Fibroblast of skin of right quadriceps (primary cell): ENCODE results near the gene ZNF618.

Source experiments
- DNase-seq: peaks from one replicate; pipeline ENCODE4 v3.0.0-alpha.2; 2013

The ZNF618 gene

DNA sequence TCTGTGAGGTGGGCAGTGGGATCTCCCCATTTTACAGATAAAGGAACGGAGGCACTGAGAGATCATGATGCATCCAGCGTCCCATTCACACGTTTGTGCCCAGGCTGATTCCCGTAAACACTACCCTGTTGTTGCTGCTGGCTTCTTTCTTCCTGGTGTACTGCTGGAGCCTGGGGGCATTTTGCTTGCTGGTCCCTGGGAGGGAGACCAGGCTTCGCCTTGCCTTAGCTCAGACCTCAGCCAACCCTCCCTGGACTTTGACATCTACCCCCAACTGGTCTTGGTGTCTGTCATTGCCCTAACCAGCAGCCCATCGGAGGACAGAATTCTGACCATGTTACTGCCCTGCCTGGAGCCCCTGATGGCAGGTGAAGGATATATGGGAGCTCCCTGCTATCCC lies 82.4 kb downstream of the ZNF618 start:
- no peak for DNase-seq

DNA sequence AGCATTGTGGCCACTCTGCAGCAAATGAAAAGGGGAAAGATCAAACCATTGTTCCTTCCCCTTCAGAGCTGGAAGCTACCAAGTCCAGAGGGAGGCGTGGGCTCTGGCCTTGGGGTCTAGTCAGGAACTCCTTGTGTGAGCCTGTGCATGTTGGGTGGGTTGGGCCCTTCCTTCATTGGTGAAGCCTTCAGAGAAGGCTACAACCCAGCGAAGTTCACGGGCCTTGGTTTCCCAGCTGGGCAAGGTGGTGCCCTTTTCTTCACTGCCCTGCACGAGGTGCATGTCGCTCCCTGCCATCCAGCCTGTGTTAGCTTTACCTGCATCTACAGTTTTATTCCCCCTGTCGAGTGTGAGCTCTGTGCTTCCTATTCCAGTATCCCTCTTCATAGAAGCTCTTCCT lies 84.7 kb downstream of the ZNF618 start:
- DNase-seq = no peak

DNA sequence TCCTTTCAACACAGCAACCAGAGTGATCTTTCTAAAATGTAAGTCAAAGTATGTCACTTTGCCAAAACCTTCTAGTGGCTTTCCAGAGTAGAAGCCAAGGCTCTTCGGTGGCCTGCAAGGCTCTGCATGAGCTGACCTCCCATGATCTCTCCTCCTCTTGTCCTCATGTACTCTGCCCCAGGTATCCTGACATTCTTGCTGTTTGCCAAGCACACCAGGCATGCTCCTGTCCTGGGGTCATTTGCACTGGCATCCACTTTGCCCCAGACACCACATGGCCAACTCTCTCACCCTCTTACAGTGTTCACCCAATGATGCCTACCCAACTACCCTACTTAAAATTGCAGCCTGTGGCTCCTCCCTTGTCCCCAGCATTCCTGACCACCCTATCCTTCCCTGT lies 86.3 kb downstream of the ZNF618 start:
- DNase-seq = no peak

DNA sequence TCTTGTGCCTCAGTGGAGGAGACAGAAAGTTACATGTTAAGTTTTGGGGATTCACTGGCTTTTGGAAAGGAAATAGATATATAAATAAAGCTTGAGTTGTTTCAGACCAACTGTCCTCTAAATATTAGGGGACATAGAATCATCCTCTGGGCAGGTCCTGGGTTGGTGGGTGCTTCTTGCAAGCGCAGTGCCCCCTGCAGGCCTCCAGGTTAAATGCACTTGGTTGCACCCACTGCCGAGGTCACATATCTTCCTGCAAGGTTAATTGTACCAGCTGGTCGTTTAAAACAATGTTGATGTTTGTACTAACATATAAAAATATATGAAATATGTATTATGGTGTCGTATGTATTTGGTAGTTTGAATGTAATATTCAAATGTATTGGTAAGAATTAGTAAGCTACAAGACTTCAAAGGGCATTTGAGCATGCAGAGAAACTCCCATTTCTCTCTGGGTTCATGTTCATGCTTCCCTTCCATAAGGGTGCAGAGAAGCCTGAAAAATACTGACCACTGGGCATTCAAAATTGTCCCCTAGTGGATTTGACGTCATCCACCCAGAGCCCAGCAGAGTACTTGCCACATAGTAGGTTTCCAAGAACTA lies 87.0 kb downstream of the ZNF618 start:
- no peak for DNase-seq

DNA sequence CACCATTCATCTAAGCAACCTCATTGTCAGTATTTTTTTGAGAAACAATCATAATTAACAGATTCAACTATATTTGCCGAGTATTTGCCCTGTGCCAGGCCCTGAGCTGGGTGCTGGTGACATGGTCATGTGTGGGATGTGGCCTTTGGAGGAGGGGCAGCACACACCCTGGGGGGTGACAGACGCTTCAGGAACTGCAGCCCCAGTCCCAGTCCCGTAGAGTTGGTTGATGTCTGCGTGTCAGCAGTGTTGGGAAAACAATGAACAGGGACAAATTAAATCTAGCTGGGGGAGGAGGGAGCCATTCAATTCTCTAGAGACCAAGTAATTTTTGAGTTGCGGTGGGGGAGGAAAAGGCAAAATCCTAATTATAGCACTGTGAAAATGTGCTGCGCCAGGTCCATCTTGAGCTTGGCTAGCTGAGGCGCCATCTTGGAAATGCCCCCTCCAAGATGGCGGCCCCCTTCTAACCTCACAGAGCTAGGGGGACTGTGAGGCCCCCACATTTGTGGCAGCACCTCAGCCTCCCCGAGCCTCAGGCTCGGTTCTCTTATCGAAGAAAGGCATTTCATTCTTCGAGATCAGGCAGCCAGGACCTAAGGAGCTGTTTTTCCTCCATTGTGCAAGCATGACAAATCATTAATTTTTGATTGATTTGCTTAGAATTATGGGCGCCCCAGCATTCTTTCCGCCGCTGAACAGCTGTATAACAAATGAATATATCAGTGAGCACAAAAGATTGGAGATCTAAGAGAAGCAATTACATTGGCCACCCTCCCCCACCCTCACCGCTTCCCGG lies 87.8 kb downstream of the ZNF618 start:
- peak; percentile 75 for DNase-seq

DNA sequence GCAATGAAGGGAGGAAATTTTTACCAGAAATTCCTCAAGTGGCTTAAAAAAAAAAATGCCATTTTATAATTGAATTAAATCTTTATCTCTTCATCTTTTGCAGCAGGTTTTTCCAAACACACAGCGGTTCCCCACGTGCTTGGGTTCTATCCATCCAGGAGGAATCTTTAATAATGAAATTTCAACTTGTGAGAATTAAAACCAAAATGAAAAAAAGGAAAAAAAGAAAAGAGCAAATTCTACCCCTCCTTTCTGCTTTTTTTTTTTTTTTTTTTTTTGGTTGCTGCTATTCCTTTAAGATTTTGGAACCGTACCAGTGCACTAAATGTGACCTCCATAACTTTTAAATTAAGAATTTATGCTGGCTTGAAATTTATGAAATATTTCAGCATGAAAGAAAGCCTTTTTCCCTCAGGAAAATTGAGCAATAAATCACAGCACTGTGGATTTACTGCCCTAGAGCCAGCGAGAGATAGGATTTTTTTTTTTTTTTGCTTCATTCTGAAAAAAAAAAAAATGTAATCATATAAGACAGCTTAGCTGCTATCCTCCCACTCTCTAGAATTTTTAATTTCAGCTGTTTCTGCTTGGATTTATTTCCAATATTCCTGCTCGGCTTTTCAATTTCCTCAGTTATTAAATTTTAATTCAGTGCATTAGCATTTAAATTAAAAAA lies 88.5 kb downstream of the ZNF618 start:
- peak; percentile 77 for DNase-seq

DNA sequence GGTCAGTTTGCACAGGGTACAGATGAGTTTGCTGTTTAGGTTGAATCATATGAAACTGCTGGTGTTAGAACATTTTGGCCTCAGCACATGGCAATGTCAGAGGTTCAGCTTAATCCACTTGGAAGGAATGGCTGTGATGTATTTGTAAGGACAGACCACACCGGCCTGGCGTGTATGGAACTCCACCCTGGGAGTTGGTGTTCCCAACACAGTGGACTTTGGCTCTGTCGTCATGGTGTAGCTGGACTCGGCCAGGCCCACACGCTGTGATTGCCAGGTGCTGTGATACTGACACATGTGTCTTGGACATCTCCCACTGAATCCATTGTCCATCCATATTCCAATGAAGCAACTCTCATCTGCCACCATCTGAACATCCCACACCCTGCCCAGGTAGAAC lies 90.3 kb downstream of the ZNF618 start:
- DNase-seq = no peak

DNA sequence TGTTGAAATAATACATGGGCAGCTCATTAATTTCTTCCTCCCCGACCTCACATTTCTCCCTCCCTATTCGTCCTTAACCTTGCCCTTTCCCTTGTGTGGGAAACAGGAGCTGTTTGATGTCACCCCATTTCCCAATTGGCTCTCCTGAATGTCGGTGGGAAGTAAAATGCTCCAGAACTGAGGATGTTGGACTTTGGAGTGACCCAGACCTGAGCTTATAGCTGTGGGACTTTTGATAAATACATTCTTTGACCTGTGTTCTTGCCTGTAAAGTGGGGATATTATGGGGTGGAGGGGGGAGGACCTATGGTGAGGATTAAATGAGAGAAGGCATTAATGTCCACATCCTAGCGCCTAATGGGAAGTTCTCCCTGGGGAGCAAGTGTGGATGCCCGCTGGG lies 91.3 kb downstream of the ZNF618 start:
- DNase-seq = no peak

DNA sequence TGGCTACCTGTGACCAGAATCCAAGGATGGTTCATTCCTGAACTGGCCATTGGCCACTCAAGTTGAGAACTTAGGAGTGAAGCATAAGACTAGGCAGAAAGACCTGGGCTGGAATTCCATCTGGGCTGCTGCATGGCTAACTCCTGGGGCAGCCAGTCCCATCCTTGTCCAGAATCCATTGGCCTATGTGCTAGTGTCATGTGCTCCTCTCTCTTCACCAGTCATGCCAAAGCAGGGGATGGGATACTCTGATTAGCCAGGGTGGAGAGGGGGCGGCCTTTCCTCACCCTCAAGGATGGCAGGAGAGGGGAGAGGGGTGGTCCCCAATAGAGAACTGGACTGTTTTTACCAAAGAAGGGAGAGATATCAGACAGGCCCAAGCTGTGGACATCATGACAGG lies 93.2 kb downstream of the ZNF618 start:
- no peak for DNase-seq

DNA sequence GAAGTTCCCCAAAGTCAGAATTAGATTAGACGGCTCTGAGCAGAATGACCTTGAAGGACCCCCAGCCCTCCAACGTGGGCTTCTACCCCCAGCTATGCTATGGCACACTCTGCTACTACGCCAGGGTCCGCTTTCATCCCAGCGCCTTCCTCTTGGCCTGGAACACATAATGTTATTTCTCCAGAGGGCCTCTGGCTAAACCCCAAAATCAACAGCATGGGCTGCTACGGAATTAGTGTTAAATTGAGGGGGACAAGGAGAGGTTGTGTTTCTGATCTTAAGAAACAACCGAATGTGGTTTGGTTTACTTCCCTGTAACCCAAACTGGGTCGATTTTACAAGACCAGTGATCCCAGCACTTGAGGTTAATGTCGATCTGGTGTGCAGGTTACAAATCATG lies 97.1 kb downstream of the ZNF618 start:
- DNase-seq = no peak

DNA sequence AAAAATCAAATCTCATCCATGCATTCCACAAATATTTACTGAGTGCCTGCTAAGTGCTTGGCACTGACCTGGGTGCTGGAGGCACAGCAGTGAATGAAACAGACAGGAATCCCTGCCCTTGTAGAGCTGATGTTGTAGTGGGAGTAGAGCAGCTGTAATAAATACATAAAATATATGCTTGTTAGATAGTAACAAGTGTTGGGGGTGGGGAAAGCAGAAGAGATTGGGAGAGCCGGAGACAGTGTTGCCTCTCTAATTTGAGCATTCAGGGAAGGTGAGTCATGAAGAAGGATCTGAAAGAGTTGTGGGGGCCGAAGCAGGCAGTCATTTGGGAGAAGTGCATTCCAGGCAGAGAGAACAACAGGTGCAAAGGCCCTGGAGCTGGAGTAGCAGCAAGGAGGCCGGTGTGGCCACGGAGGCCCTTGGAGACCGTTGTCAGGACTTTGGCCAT lies 97.9 kb downstream of the ZNF618 start:
- peak; percentile 58 for DNase-seq

DNA sequence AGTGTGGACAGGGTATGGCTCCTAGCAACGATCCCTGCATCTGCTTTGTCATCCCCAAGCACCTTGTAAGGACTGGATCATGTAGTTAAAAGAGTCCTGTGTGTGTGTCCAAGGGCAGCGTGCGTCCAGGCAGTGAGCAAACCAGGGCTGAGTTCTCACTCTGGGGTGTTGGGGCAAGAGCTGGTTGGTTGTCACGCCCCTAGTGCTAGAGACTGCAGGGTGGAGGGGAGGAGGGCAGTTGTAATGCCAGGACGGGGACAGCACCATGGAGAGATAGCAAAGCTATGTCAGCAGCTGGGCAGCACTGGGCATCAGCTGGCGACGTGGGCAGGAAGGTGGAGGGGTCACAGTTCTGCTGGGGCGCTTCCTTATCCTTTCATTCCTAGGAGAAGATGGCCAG lies 100.8 kb downstream of the ZNF618 start:
- DNase-seq = no peak

DNA sequence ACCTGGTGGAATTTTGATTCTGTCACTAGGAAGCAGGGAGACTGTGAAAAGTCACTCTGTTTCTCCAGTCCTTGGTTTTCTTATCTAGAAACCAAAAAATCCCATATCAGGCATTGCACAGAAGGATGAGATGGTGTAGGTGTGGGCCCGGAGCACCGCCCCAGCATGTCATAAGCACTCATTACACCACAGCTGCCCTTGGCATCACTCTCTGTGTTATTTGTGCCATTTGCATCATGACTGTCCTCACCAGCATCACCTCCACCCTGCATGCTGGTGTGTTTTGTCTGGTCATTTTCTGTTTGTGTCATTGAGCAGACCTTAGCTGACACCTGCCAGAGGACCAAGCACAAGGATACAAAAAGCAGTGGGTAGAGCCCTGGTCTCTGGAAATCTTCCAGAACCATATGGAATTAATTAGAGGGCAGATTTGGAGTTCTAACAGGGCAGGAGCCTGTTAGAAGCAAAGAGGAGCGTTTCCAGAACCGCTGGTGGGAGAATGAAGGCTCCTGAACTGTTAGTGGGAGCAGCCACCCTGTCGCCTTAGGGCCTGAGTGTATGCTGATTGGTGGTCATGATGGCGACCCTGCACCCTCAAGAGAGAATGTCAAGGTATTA lies 102.7 kb downstream of the ZNF618 start:
- peak; percentile 57 for DNase-seq

DNA sequence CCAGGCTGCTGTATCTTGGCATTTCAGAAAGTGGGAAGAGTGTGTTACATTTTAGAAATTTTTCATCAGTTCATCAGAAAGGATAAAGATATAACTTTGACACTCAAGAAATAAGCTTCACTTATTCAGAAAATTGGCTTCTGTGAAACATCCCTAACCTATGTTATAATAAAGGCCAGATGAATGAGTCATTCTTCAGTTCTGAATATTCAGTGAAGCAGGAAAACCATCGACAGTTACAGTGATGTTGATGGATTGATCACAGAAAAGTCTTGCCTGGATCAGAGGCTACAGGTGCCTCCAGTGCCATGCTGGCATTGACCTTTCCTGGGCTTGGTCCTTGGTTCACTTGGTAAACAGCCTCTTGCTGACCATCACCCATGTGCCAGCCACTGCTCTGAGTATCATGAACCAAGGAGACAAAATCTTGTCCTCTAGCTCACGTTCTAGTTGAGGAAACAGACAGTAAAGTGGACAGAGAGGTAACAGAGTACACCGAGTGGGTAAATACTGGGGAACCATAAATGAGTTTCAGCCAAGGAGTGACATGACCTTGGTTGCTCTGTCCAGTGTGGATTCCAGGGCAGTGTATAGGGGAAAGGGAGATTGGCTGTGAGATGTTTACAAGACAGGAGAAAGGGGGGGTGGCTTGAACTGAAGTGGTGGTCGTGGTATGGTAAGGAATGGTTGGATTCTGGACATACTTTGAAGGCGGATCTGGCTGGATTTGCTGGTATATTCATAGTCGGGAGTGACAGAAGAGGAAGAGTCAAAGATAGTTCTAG lies 103.4 kb downstream of the ZNF618 start:
- DNase-seq = peak; percentile 57

DNA sequence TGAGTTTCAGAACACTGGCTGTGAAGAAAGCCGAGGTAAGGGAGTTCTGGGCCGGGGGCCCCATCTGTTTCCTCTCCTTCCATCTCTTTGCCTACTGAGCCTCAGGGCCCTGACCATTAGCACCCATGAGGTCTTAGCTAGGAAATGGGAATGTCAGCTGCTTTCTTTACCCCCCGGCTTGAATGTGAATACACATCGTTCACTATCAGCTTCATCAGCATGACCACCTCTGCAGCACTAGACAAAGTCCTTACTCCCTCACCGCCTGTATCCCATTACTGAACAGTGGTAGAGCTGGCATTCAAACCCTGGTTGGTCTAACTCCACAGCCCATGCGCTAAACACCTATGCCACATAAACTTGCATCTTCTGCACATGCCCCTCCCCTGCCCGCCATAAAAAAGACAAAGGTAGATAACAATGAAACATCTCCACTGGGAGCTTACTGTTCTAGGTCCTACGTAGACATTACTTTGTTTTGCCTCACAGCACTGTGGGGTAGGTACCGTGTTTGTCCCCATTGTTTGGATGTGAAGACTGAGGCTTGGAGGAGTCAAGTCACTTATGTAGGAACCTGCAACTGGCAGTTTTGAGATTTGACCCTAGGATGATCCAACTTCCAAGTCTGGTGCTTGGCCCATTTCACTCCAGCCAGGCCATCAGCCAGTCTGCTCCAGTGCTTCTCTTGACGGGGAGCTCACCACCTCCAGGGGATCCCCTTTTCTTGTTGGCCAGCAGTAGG lies 108.7 kb downstream of the ZNF618 start:
- DNase-seq = no peak

DNA sequence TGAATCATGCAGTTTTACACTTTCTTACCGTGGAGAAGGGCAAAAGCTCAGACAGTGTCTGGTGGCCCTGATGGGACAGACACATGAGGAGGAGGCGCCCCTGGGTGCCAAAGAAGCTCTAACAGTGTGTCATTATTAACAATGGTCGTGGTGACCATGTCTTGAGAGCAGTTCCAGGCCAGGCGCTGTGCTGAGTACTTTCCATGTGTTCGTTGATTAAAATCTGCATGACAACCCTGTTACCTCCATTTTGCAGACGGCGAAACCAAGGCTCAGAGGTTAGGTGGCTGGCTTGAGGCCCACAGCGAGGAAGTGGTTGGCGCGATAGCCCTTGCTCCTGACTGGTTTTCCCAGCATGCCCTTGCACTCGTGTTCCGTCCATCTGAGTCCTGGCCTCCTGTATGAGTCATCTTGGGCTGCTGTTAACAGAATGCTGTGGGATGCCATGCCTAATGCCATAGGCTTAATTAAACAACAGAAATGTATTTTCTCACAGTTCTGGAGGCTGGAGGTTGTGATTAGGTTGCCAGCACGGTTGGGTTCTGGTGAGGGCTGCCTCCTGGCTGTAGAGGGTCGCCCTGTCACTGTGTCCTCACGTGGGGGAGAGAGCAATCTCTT lies 110.0 kb downstream of the ZNF618 start:
- DNase-seq = no peak

DNA sequence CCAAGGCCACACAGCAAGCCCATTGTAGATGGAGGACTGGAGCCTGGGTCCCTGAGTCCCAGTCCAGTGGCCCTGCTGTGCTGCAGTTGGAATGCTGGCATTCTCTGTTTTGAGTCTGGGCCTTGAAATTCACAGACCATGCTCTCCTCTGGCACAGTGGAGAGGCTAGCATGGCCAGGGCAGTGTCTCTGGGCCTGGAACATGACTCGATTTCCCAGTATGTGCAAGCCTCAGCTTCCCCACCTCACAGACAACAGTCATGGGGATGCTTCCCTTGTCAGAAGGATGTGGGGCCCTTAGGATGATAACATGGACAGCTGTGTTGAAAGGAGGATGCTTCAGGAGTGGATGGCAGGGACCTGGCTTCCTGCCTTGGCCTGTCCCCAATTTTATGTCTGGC lies 110.8 kb downstream of the ZNF618 start:
- DNase-seq = no peak

DNA sequence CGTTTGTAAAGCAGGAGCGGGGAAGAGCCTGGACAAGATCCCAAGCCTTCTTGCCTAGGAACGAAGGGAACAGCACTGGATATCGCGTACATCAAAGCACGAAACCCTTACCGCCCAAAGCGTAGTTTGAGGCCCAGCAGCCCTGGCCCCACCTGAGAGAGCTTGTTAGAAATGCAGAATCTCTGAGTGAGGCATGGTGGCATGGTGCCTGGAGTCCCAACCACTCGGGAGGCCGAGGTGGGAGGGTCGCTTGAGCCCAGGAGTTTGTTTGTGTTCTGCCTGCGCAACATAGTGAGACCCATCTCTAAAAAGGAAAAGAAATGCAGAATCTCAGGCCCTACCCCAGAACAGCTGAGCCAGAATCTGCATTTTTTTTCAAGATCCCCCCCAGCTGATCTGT lies 111.4 kb downstream of the ZNF618 start:
- no peak for DNase-seq

DNA sequence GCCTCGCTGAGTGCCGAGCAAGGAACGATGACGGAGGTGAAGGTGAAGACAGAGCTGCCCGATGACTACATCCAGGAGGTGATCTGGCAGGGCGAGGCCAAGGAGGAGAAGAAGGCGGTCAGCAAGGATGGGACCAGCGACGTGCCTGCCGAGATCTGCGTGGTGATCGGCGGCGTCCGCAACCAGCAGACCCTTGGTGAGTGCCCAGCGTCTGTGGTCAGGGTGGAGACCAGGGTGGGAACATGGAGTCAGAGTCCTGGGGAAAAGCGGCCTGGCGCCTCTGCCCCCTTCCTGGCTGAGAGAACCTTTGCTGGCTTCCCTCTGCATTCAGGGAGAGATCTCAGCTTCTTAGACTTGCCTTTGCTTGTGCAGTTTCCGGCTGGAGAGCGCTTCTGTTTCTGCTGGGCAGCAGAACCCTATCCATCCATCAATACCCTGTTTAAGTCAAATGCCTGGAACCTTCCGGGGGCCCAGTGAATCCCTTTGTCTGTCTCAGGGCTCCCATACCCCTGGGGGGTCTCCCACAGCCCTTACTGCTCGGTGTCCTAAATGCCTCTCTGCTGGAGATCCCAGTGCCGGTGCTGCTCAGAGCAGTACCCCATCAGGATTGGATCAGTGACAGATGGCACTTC lies 112.4 kb downstream of the ZNF618 start:
- DNase-seq = no peak

DNA sequence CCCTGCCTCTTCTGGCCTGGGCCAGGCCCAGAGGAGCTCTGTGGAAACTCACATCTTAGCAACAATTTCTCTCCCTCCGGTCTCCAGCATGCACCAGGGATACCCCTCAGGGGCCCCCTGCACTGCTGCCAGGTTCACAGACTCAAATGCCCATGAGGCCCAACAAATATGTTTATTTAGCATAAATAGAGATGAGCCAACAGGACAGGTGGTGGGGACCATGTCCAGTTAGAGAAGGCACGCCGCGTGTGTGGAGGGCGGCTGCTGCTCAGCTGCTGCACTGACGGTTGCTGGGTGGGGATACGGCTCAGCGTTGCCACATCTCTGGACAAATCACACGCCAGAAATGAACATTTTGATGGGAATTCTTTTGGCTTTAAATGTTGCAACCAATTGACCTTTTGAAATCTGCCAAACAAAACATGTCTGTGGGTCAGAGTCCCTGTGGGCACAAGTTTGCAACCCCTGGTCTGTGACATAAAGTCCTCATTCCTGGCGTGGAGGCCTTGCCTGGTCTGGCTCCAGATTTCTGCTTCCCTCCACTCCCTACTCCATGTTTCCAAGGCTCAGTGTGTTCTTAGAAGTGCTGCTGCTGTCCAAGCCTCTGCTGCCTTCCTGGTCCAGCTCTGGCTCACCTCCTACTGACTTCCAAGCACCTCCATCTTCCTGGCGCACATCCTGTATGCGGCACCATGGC lies 113.1 kb downstream of the ZNF618 start:
- DNase-seq = no peak
